ENCODE results near the gene ZNF275. TPM values are rescaled to one million over a fixed set of nuclear protein-coding genes. Genes with fewer than 3 reads are reported as not detected.

The ZNF275 gene
- total RNA-seq, 4 donors from 2014 or later = 13.6 to 20.1 (median 16.2) TPM

DNA sequence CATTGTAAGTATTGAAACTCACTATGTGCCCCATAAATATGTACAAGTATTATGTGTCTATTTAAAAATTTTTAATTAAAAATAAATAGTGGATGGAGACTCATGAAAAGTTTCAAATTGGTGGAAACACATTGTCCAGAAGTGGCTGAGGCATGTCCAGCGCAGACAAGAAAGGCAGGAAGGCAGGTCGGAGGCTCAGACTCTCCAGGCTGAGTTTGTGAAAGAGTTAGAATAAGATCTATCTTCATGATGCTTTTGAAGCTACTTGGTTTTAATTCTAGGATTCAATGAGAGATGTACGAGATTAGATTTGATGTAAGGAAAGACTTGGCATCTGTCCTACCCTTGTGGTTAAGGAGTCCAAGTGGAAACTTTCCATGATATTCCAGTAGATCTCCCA lies 32.2 kb upstream of the ZNF275 start:
- TF ChIP-seq CTCF (IDR thresholded peaks at IDR 0.05) (no peak), POLR2AphosphoS5 (IDR thresholded peaks at IDR 0.05) (no peak)
- H3K4me3 ChIP-seq = no peak overlapping the region
- 29 to 63% methylated on average over 1 to 3 of the region's 3 CpGs for WGBS, 2 donors (ENCODE audit: low coverage in 1 of 2)

DNA sequence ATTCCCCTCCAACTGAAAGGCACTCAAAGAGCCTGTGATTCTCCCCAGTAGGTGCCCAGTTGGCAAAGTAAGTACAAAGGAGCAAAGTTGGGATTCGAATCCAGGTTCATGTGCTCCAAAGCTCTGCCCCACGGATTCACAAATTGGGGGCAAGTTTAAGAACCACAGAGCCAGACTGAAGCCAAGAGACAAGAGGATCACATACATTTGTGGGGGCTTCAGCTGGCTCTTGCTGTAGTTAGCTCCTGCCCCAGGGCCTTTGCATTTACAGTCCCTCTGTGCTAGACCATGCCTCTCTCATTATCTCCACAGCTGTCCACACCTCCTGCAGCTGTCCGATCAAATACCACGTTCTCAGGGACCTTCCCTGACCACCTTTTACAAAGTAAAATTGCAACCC lies 31.2 kb upstream of the ZNF275 start:
- 44 to 58% methylated on average over 2 of the region's 4 CpGs for WGBS, 2 donors (ENCODE audit: low coverage in 1 of 2)
- no peaks in the 10 kb centered on the region for H3K36me3 ChIP-seq
- TF ChIP-seq POLR2AphosphoS5 (IDR thresholded peaks at IDR 0.05) = no peak
- no peak for TF ChIP-seq EP300 (IDR thresholded peaks at IDR 0.05)
- no peak for TF ChIP-seq CTCF (IDR thresholded peaks at IDR 0.05)
- no peak for TF ChIP-seq POLR2A (IDR thresholded peaks at IDR 0.05)

More for the DNA sequence above, 32.2 kb upstream of the ZNF275 start:
- Histone ChIP-seq H3K9me3 (no peaks in the 10 kb centered on the region), H3K36me3 (no peaks in the 10 kb centered on the region), H3K27me3 (no peaks in the 10 kb centered on the region), H3K27ac (no peak overlapping the region), H3K4me1 (no peaks in the 10 kb centered on the region)
- ATAC-seq = no peak

DNA sequence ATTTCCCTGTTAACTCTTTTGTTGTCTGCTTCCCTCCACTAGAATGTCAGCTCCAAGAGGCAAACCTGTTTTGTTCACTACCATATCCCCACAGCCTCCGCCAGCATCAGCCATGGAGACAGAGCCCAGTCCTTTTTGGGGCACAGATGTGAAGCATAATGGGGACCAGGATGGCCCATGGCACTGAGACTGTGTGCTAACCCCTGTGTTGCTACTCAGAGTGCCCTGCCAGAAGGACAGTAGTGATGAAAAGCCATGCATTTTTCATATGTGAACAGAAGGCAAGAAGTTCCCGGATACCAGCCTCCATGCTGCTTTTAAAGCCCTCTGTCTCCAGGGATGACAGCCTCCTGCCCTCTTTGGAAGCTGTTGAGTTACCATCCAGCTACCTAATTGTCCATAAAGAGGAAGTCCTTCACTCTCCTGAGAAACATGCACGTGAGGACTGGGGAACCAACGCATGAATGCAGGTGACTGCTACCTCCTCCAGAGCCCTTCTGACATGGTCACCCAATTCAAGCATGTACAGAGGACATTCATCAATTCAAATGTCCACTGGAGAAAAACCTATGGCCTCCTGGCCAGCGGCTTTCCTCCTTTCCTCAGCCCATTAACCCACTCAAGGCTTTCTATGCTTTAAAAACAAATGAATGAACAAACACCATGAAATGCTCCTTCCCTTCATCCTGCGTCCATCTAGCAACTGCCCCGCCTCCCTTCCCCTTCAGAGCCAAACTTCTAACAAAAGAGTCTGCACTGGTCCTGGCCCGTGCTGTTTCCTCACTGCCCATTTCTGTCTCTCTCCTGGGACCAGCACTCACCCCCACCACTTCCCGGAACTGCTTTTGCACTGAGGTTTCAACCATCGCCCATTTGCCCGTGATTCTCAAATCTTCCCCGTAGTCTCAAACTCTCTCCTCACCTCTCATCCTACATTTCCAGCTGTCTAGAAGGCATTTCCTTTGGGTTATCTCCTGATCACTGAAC lies 30.4 kb upstream of the ZNF275 start:
- no peak overlapping the region for H3K27ac ChIP-seq
- no peaks in the 10 kb centered on the region for H3K4me1 ChIP-seq
- TF ChIP-seq CTCF (IDR thresholded peaks at IDR 0.05) (no peak), POLR2AphosphoS5 (IDR thresholded peaks at IDR 0.05) (no peak), POLR2A (IDR thresholded peaks at IDR 0.05) (no peak), EP300 (IDR thresholded peaks at IDR 0.05) (no peak)
- H3K9me3 ChIP-seq = no peaks in the 10 kb centered on the region
- WGBS, 2 donors (ENCODE audit: low coverage in 1 of 2) = 63 to 72% methylated on average over 8 of the region's 12 CpGs
- no peaks in the 10 kb centered on the region for H3K36me3 ChIP-seq
- no peak overlapping the region for H3K4me3 ChIP-seq
- ATAC-seq = no peak
- no peaks in the 10 kb centered on the region for H3K27me3 ChIP-seq

More for the DNA sequence above, 31.2 kb upstream of the ZNF275 start:
- no peak for ATAC-seq
- Histone ChIP-seq H3K4me1 (no peaks in the 10 kb centered on the region), H3K4me3 (no peak overlapping the region), H3K27me3 (no peaks in the 10 kb centered on the region), H3K9me3 (no peaks in the 10 kb centered on the region), H3K27ac (no peak overlapping the region)

GRCh38 chrX:153304988-153305736 lies 28.8 kb upstream of the ZNF275 start:
- no peak for ATAC-seq
- Histone ChIP-seq H3K27me3 (no peaks in the 10 kb centered on the region), H3K36me3 (no peaks in the 10 kb centered on the region), H3K27ac (no peak overlapping the region), H3K9me3 (no peaks in the 10 kb centered on the region), H3K4me1 (no peaks in the 10 kb centered on the region), H3K4me3 (no peak overlapping the region)
- TF ChIP-seq POLR2AphosphoS5 (IDR thresholded peaks at IDR 0.05) = no peak
- TF ChIP-seq POLR2A (IDR thresholded peaks at IDR 0.05) = no peak
- 68 to 80% methylated on average over 1 to 3 of the region's 9 CpGs for WGBS, 2 donors (ENCODE audit: low coverage in 1 of 2)

DNA sequence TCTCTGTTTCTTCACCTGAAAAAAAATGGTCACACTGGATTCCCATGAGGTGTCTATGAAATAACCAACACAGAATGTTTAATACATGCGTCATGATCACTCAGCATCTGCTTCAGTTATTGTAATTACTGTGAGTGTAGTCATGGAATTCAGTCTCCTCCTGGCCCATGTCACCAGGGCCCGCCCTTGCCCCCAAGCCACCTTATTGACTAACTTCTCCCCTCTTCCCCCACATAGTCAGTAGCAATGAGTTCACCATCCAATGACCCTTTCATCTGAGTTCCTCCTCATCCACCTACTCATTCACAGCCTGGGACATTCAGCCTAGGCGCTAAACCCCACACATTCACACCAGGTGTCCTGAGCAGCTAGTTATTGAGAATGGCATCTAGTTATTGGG lies 28.0 kb upstream of the ZNF275 start:
- TF ChIP-seq CTCF (IDR thresholded peaks at IDR 0.05) (no peak), POLR2A (IDR thresholded peaks at IDR 0.05) (no peak), EP300 (IDR thresholded peaks at IDR 0.05) (no peak), POLR2AphosphoS5 (IDR thresholded peaks at IDR 0.05) (no peak)
- no peak for ATAC-seq
- no peaks in the 10 kb centered on the region for H3K27me3 ChIP-seq

More for the DNA sequence above, 28.0 kb upstream of the ZNF275 start:
- H3K4me1 ChIP-seq = no peaks in the 10 kb centered on the region
- H3K4me3 ChIP-seq = no peak overlapping the region
- 86% methylated on average over 1 of the region's 3 CpGs; no CpG with 5 or more reads in 1 of the 2 donors for WGBS, 2 donors (ENCODE audit: low coverage in 1 of 2)
- H3K9me3 ChIP-seq = no peaks in the 10 kb centered on the region
- no peak overlapping the region for H3K27ac ChIP-seq
- H3K36me3 ChIP-seq = no peaks in the 10 kb centered on the region

Measured in gastroesophageal sphincter (tissue), 4 donors.